ENCODE results near the gene ZNF253.
"Not testable (repeated sequence)": the region's sequence is repeated elsewhere in the genome, so short reads cannot be mapped to it uniquely, and the experiment has no call there.

The ZNF253 gene

DNA sequence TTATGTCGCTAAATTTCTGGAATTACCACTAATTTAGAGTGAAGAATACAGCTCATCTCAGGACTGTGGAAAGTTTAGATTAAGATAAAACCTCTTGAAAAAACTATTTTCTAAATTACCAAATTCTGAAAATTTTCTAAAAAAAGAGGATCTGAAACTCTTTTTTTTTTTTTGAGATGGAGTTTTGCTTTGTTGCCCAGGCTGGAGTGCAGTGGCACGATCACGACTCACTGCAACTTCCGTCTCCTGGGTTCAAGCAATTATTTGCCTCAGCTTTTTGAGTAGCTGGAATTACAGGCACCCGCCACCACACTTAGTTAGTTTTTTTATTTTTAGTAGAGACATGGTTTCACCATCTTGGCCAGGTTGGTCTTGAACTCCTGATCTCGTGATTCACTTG lies 16.6 kb upstream of the ZNF253 start:
- no peaks in the 10 kb centered on the region for H3K27me3 ChIP-seq (replicated peaks; ENCODE audit: insufficient read depth, low read length)
- H3K9me2 ChIP-seq (replicated peaks; ENCODE audit: insufficient read depth, low read length) = no peaks in the 10 kb centered on the region
- H3K4me2 ChIP-seq (ENCODE audit: low read depth, low read length) = no peak overlapping the region
- H3K9ac ChIP-seq (ENCODE audit: low read length) = no peak overlapping the region
- H4K20me1 ChIP-seq (ENCODE audit: insufficient read depth, low read length) = no peaks in the 10 kb centered on the region
- H3F3A ChIP-seq (ENCODE audit: insufficient read depth, low read length) = no peaks in the 10 kb centered on the region
- no peaks in the 10 kb centered on the region for H3K79me2 ChIP-seq (ENCODE audit: low read length)
- H3K27ac ChIP-seq (ENCODE audit: low read length) = no peak overlapping the region
- H3K36me3 ChIP-seq (replicated peaks; ENCODE audit: insufficient read depth, low read length) = no peaks in the 10 kb centered on the region
- no peaks in the 10 kb centered on the region for H3K4me1 ChIP-seq (ENCODE audit: low read length)
- no peak for DNase-seq
- H2AFZ ChIP-seq (ENCODE audit: low read length) = no peak overlapping the region
- no peak for TF ChIP-seq EZH2 (optimal IDR thresholded peaks at IDR 0.05; ENCODE audit: low read depth, low read length)
- TF ChIP-seq, protein P1, sequence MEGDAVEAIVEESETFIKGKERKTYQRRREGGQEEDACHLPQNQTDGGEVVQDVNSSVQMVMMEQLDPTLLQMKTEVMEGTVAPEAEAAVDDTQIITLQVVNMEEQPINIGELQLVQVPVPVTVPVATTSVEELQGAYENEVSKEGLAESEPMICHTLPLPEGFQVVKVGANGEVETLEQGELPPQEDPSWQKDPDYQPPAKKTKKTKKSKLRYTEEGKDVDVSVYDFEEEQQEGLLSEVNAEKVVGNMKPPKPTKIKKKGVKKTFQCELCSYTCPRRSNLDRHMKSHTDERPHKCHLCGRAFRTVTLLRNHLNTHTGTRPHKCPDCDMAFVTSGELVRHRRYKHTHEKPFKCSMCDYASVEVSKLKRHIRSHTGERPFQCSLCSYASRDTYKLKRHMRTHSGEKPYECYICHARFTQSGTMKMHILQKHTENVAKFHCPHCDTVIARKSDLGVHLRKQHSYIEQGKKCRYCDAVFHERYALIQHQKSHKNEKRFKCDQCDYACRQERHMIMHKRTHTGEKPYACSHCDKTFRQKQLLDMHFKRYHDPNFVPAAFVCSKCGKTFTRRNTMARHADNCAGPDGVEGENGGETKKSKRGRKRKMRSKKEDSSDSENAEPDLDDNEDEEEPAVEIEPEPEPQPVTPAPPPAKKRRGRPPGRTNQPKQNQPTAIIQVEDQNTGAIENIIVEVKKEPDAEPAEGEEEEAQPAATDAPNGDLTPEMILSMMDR (IDR thresholded peaks at IDR 0.05; ENCODE audit: low read length) = no peak
- no peak for TF ChIP-seq EZH2phosphoT487 (IDR thresholded peaks at IDR 0.05; ENCODE audit: low read length)
- no peak overlapping the region for H3K4me3 ChIP-seq (ENCODE audit: low read length)
- no peaks in the 10 kb centered on the region; the same call in 1 of the 2 replicates for H3K9me3 ChIP-seq (replicated peaks; ENCODE audit: insufficient read depth, low read length)

DNA sequence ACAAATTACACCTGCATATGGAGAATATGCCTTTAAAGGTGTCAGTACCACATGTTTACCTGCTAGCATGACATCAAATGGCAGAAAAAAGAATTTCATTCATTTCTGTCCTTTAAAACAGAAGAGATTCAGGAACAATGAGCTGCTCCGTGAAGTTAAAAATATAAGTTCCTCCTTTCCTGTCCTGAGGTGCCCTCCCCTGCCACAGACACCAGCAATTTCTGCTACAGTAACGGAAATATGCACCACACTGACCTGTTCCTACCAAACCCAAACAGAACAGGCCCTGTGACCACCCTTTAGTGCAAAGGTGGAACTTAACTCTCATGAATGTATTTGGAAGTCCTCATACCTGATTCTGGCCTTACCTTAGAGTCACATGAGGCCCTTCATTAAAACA lies 13.9 kb upstream of the ZNF253 start:
- H3K27me3 ChIP-seq (replicated peaks; ENCODE audit: insufficient read depth, low read length); H3K4me1 ChIP-seq (ENCODE audit: low read length); H3K4me3 ChIP-seq (ENCODE audit: low read length); H2AFZ ChIP-seq (ENCODE audit: low read length); H3K4me2 ChIP-seq (ENCODE audit: low read depth, low read length); H3K27ac ChIP-seq (ENCODE audit: low read length); H3K36me3 ChIP-seq (replicated peaks; ENCODE audit: insufficient read depth, low read length); H3F3A ChIP-seq (ENCODE audit: insufficient read depth, low read length); H3K79me2 ChIP-seq (ENCODE audit: low read length); H4K20me1 ChIP-seq (ENCODE audit: insufficient read depth, low read length); DNase-seq; H3K9me3 ChIP-seq (replicated peaks; ENCODE audit: insufficient read depth, low read length); H3K9me2 ChIP-seq (replicated peaks; ENCODE audit: insufficient read depth, low read length); H3K9ac ChIP-seq (ENCODE audit: low read length): not testable (repeated sequence)

DNA sequence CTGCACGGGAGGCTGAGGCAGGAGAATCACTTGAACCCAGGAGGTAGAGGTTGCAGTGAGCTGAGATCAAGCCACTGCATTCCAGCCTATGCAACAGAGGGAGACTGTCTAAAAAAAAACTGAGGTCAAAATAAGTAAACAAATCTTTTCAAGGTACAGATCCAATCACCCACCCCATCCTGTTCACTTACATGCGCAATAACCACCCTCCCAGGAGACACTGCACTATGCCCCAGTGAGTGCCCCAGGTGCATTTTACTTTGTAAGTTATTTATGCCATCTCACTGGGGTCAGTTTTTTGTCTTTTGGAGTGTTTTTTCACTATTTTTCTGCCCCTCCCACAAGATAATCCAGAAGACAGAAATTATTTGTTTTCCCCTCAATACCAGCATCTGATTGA lies 6.9 kb upstream of the ZNF253 start:
- no peak for TF ChIP-seq EZH2phosphoT487 (IDR thresholded peaks at IDR 0.05; ENCODE audit: low read length)
- TF ChIP-seq, protein P1 (IDR thresholded peaks at IDR 0.05; ENCODE audit: low read length) = no peak
- no peak for TF ChIP-seq EZH2 (optimal IDR thresholded peaks at IDR 0.05; ENCODE audit: low read depth, low read length)
- Histone ChIP-seq H3K9me3 (replicated peaks; ENCODE audit: insufficient read depth, low read length) (no peaks in the 10 kb centered on the region), H3K79me2 (ENCODE audit: low read length) (no peaks in the 10 kb centered on the region), H3K9me2 (replicated peaks; ENCODE audit: insufficient read depth, low read length) (no peaks in the 10 kb centered on the region), H3K36me3 (replicated peaks; ENCODE audit: insufficient read depth, low read length) (no peaks in the 10 kb centered on the region), H3F3A (ENCODE audit: insufficient read depth, low read length) (no peaks in the 10 kb centered on the region), H2AFZ (ENCODE audit: low read length) (no peak overlapping the region), H4K20me1 (ENCODE audit: insufficient read depth, low read length) (no peaks in the 10 kb centered on the region), H3K4me3 (ENCODE audit: low read length) (no peak overlapping the region), H3K4me1 (ENCODE audit: low read length) (no peaks in the 10 kb centered on the region), H3K4me2 (ENCODE audit: low read depth, low read length) (no peak overlapping the region), H3K9ac (ENCODE audit: low read length) (no peak overlapping the region), H3K27ac (ENCODE audit: low read length) (no peak overlapping the region), H3K27me3 (replicated peaks; ENCODE audit: insufficient read depth, low read length) (no peaks in the 10 kb centered on the region)
- no peak for DNase-seq

DNA sequence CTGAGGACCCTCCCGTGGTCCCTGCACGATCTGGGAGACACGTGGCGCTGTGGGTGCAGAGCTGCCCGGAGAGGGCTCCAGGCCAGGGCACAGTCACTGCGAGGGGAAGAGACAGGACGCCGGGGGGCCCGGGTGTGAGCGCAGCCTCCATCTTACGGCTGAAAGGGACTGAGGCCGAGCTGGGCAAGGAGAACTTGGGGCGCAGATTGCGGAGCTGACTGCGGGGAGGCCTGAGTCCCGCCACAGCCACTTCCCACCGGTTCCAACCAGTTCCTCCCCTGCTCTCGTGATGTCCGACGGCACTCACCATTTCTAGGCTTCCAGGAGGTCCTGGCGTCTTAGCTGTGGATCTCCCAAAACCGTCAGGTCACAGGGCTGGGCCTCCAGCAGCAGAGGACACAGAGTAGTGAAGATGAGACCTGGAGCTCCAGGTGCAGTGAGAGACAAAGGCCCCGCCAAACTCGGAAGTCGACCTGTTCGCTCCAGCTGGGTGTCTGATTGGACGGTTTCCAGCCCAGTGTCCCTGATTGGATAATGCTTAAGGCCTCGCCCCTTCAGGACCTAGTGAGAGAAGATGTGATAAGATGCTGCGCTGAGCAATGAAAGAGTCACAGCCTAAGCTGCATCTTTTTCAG lies 4.8 kb upstream of the ZNF253 start:
- H3K27ac ChIP-seq (ENCODE audit: low read length) = no peak overlapping the region
- peaks cover 3% of the 10 kb centered on the region; the same call in 1 of the 2 replicates for H3F3A ChIP-seq (ENCODE audit: insufficient read depth, low read length)
- no peak overlapping the region for H3K4me3 ChIP-seq (ENCODE audit: low read length)
- TF ChIP-seq EZH2 (optimal IDR thresholded peaks at IDR 0.05; ENCODE audit: low read depth, low read length) = no peak
- no peak for TF ChIP-seq EZH2phosphoT487 (IDR thresholded peaks at IDR 0.05; ENCODE audit: low read length)
- TF ChIP-seq, protein P1 (IDR thresholded peaks at IDR 0.05; ENCODE audit: low read length) = no peak
- no peaks in the 10 kb centered on the region for H3K4me1 ChIP-seq (ENCODE audit: low read length)
- no peaks in the 10 kb centered on the region for H3K9me2 ChIP-seq (replicated peaks; ENCODE audit: insufficient read depth, low read length)
- no peaks in the 10 kb centered on the region for H3K36me3 ChIP-seq (replicated peaks; ENCODE audit: insufficient read depth, low read length)
- H3K27me3 ChIP-seq (replicated peaks; ENCODE audit: insufficient read depth, low read length) = no peaks in the 10 kb centered on the region
- H3K9me3 ChIP-seq (replicated peaks; ENCODE audit: insufficient read depth, low read length) = no peaks in the 10 kb centered on the region
- no peak overlapping the region for H3K9ac ChIP-seq (ENCODE audit: low read length)
- H2AFZ ChIP-seq (ENCODE audit: low read length) = no peak overlapping the region
- peak; percentile 10 for DNase-seq
- H3K4me2 ChIP-seq (ENCODE audit: low read depth, low read length) = no peak overlapping the region
- H4K20me1 ChIP-seq (ENCODE audit: insufficient read depth, low read length) = no peaks in the 10 kb centered on the region
- H3K79me2 ChIP-seq (ENCODE audit: low read length) = no peaks in the 10 kb centered on the region
